Keratinocyte (primary cell): ENCODE results near the gene MTCL1. TPM values are rescaled to one million over a fixed set of nuclear protein-coding genes. Genes with fewer than 3 reads are reported as not detected.

Experiments used
- DNase-seq: peaks from one replicate; pipeline ENCODE4 v3.0.0-alpha.2; 2011; ENCODE audit warnings: low read depth, missing footprints, low spot score
- FAIRE-seq: peaks from 2 replicates; lab custom pipeline; 2011; peaks lifted over from hg19 to GRCh38; lab: Jason Lieb, UNC
- H2AFZ ChIP-seq: 2 replicates; pipeline ENCODE4 v1.6.0; 2012; ENCODE audit warnings: low read length, control low read depth, inconsistent platforms; ENCODE audit not compliant: control insufficient read depth
- H3K27ac ChIP-seq: 2 replicates; pipeline ENCODE4 v1.5.1; 2011; ENCODE audit warnings: low read length; ENCODE audit not compliant: control insufficient read depth, insufficient read depth
- H3K27me3 ChIP-seq: 3 replicates; pipeline ENCODE4 v1.6.0; 2011; ENCODE audit warnings: low read length; ENCODE audit not compliant: control insufficient read depth, insufficient read depth; ENCODE audit errors: extremely low read depth
- H3K36me3 ChIP-seq, 2 experiments: 2 replicates in 1 of 2; 3 replicates in 1 of 2; pipeline ENCODE4 v1.5.1; 2011; ENCODE audit warnings: low read length in 2 of 2, mild to moderate bottlenecking in 1 of 2; ENCODE audit not compliant: control insufficient read depth in 2 of 2, insufficient read depth in 2 of 2; ENCODE audit errors: extremely low read depth in 1 of 2
- H3K4me1 ChIP-seq: 3 replicates; pipeline ENCODE4 v1.5.1; 2011; ENCODE audit warnings: low read length; ENCODE audit not compliant: control insufficient read depth, insufficient read depth; ENCODE audit errors: extremely low read depth
- H3K4me2 ChIP-seq: 3 replicates; pipeline ENCODE4 v1.6.0; 2011; ENCODE audit warnings: low read depth, low read length; ENCODE audit not compliant: control insufficient read depth, insufficient read depth; ENCODE audit errors: extremely low read depth
- H3K4me3 ChIP-seq, 3 experiments: fragments of 200-600 bp in 1 of 3; sonication (generic) in 1 of 3; 2 replicates in 2 of 3; 3 replicates in 1 of 3; pipeline ENCODE4 v1.5.1; 2011 to 2016; ENCODE audit warnings: low read length in 3 of 3, mild to moderate bottlenecking in 3 of 3, control low read depth in 2 of 3, inconsistent platforms in 1 of 3, low read depth in 1 of 3, mixed read lengths in 1 of 3, mixed run types in 1 of 3, moderate library complexity in 1 of 3; ENCODE audit not compliant: control insufficient read depth in 2 of 3, insufficient read depth in 2 of 3; ENCODE audit errors: extremely low read depth in 1 of 3
- H3K79me2 ChIP-seq: 2 replicates; pipeline ENCODE4 v1.6.0; 2012; ENCODE audit warnings: low read length; ENCODE audit not compliant: control insufficient read depth, insufficient read depth
- H3K9ac ChIP-seq: 3 replicates; pipeline ENCODE4 v1.6.0; 2011; ENCODE audit warnings: low read length; ENCODE audit not compliant: control insufficient read depth, insufficient read depth; ENCODE audit errors: extremely low read depth
- H3K9me1 ChIP-seq: 3 replicates; pipeline ENCODE4 v1.6.0; 2011; ENCODE audit warnings: low read length; ENCODE audit not compliant: control insufficient read depth, insufficient read depth; ENCODE audit errors: extremely low read depth
- H3K9me3 ChIP-seq: 2 replicates; pipeline ENCODE4 v1.5.1; 2012; ENCODE audit warnings: low read depth, low read length; ENCODE audit not compliant: control insufficient read depth
- H4K20me1 ChIP-seq: 3 replicates; pipeline ENCODE4 v1.6.0; 2011; ENCODE audit warnings: low read length; ENCODE audit not compliant: control insufficient read depth, insufficient read depth; ENCODE audit errors: extremely low read depth
- EZH2 ChIP-seq: IDR thresholded peaks from one replicate; pipeline ENCODE4 v1.6.1; 2012; ENCODE audit warnings: inconsistent platforms, mild to moderate bottlenecking, low read length, moderate library complexity
- dilution Hi-C: fragments of 300-500 bp; cut with MboI; formaldehyde crosslinking; loops from one replicate; pipeline ENCODE4 v1.7.0; 2020; ENCODE audit warnings: low sequenced_read_pairs; ENCODE audit not compliant: extremely low pct_ligation_motif_present
- polyA plus RNA-seq, 5 experiments: library from polyadenylated mRNA; depleted of rRNA in 3 of 5; stranded (reverse) in 3 of 5; stranded (forward) in 1 of 5; unstranded in 1 of 5; fragments of >200 nt; gene quantifications; 1 replicate in 1 of 5; 2 replicates in 3 of 5; 3 replicates in 1 of 5; pipeline versions ENCODE4 v1.2.1 to v1.2.3, GENCODE V29; 2011 to 2012; ENCODE audit warnings: missing spikeins in 2 of 5, low read depth in 1 of 5, low replicate concordance in 1 of 5
- TF ChIP-seq, protein P1 (sequence below), 3 experiments: IDR thresholded peaks in 1 of 3; conservative IDR thresholded peaks in 1 of 3; optimal IDR thresholded peaks in 1 of 3; 2 replicates in 2 of 3; 3 replicates in 1 of 3; pipeline versions ENCODE3 to v1.5.1; 2011; ENCODE audit warnings: low read length in 3 of 3, mild to moderate bottlenecking in 3 of 3, moderate library complexity in 2 of 3, control low read depth in 1 of 3, inconsistent platforms in 1 of 3; ENCODE audit not compliant: insufficient read depth in 2 of 3; ENCODE audit errors: extremely low read depth in 1 of 3

Gene MTCL1
- polyA plus RNA-seq, 1 donor (not counting 4 experiments of a cell fraction or from before 2014, with no cell fraction given): 15.4 TPM

DNA sequence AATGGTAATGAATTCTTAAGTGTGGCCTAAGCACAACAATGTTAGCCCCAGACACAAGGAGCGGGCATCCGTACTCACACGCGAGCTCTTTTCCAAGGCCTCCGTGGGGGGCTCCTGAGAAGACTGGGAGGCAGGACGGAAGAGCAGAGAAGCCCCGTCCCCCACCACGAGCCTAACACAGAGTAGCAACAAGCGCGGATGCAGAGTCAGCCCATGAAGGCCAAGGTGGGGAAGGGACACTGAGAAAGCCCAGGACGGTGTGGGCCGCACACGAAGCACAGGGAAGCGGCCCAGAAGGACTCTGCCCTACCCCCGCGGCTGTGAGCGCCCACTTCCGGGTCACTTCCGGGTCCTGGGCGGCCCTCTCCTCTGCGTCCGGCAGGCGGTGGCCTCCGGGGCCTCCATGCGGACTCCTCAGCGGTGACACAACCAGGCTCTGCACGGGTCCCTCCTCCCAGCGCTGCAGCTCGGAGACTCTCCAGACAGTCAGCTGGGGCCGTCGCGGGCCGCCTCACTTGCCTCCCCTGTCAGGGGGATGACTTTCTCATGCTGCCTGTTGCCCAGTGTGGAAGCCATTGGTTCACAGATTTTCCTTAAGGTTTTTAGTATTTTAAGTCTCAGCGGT, 151.5 kb downstream of the MTCL1 start:
- no peak overlapping the region for H3K27ac ChIP-seq
- H4K20me1 ChIP-seq: no peaks in the 10 kb centered on the region
- no peaks in the 10 kb centered on the region for H3K27me3 ChIP-seq
- no peaks in the 10 kb centered on the region for H3K36me3 ChIP-seq
- no peak for TF ChIP-seq EZH2
- TF ChIP-seq, protein P1, sequence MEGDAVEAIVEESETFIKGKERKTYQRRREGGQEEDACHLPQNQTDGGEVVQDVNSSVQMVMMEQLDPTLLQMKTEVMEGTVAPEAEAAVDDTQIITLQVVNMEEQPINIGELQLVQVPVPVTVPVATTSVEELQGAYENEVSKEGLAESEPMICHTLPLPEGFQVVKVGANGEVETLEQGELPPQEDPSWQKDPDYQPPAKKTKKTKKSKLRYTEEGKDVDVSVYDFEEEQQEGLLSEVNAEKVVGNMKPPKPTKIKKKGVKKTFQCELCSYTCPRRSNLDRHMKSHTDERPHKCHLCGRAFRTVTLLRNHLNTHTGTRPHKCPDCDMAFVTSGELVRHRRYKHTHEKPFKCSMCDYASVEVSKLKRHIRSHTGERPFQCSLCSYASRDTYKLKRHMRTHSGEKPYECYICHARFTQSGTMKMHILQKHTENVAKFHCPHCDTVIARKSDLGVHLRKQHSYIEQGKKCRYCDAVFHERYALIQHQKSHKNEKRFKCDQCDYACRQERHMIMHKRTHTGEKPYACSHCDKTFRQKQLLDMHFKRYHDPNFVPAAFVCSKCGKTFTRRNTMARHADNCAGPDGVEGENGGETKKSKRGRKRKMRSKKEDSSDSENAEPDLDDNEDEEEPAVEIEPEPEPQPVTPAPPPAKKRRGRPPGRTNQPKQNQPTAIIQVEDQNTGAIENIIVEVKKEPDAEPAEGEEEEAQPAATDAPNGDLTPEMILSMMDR (optimal IDR thresholded peaks at IDR 0.05 in 1 of 3, IDR thresholded peaks at IDR 0.05 in 1 of 3, conservative IDR thresholded peaks at IDR 0.05 in 1 of 3; ENCODE audit: extremely low read depth in 1 of 3, insufficient read depth in 2 of 3, low read length in 3 of 3): no peak
- no peaks in the 10 kb centered on the region for H3K9me1 ChIP-seq
- H2AFZ ChIP-seq: no peak overlapping the region
- H3K9me3 ChIP-seq: no peaks in the 10 kb centered on the region
- H3K79me2 ChIP-seq: no peaks in the 10 kb centered on the region
- dilution Hi-C loops: no loop called here
- FAIRE-seq: no peak
- no peak overlapping the region for H3K4me2 ChIP-seq
- peaks cover 31% of the 10 kb centered on the region for H3K4me1 ChIP-seq
- no peak overlapping the region for H3K4me3 ChIP-seq
- DNase-seq: no peak
- no peak overlapping the region for H3K9ac ChIP-seq

DNA sequence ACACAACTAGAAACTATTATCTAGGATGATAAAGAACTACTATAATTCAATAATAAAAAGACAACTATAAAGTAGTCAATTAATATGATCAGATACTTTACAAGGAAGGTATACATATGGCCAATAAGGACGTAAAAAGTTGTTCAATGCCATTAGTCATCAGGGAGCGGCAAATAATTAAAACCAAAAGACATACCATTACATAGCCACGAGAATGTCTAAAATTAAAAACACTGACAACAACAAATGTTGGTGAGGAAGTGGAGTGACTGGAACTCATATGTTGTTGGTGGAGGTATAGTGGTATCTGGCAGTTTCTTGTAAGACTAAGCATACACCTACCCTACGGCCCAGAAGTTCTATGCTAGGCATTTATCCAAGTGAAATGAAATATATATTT, 152.4 kb downstream of the MTCL1 start:
- Histone ChIP-seq H3K4me3 (no peak overlapping the region), H3K36me3 (no peaks in the 10 kb centered on the region), H3K79me2 (no peaks in the 10 kb centered on the region), H3K9me3 (no peaks in the 10 kb centered on the region), H3K4me1 (peaks cover 31% of the 10 kb centered on the region), H3K9me1 (no peaks in the 10 kb centered on the region), H2AFZ (no peak overlapping the region), H4K20me1 (no peaks in the 10 kb centered on the region), H3K27me3 (no peaks in the 10 kb centered on the region), H3K9ac (no peak overlapping the region), H3K4me2 (no peak overlapping the region), H3K27ac (no peak overlapping the region)
- no peak for TF ChIP-seq EZH2
- TF ChIP-seq, protein P1 (optimal IDR thresholded peaks at IDR 0.05 in 1 of 3, IDR thresholded peaks at IDR 0.05 in 1 of 3, conservative IDR thresholded peaks at IDR 0.05 in 1 of 3; ENCODE audit: extremely low read depth in 1 of 3, insufficient read depth in 2 of 3, low read length in 3 of 3): no peak
- DNase-seq (no peak), FAIRE-seq (no peak)
- dilution Hi-C loops: no loop called here
